GM10266 (cell line): Measurements from ENCODE around the gene CLP1.
A peak's percentile ranks its signal among the peaks of the same experiment; 100 is the strongest.

ENCODE experiments used
- DNase-seq: peaks from one replicate; pipeline ENCODE4 v3.0.0; 2012; ENCODE audit errors: extremely low spot score
- CTCF ChIP-seq: IDR thresholded peaks from 2 replicates; pipeline ENCODE4 v1.5.1; 2012; ENCODE audit warnings: mild to moderate bottlenecking, low read depth; ENCODE audit not compliant: control insufficient read depth, insufficient read depth; ENCODE audit errors: missing control alignments

The CLP1 gene

GRCh38 chr11:57640068-57640800, 17.3 kb upstream of the CLP1 start:
- no peak for DNase-seq

GRCh38 chr11:57641011-57641807, 16.4 kb upstream of the CLP1 start:
- peak; percentile 50 for TF ChIP-seq CTCF

More at GRCh38 chr11:57640068-57640800, 17.3 kb upstream of the CLP1 start:
- no peak for TF ChIP-seq CTCF

GRCh38 chr11:57643802-57644201, 13.8 kb upstream of the CLP1 start:
- no peak for TF ChIP-seq CTCF
- DNase-seq: no peak

More at GRCh38 chr11:57641011-57641807, 16.4 kb upstream of the CLP1 start:
- peak; percentile 74 for DNase-seq

GRCh38 chr11:57644748-57645688, 12.5 kb upstream of the CLP1 start:
- TF ChIP-seq CTCF: peak; percentile 72
- DNase-seq: peak; percentile 84

DNA sequence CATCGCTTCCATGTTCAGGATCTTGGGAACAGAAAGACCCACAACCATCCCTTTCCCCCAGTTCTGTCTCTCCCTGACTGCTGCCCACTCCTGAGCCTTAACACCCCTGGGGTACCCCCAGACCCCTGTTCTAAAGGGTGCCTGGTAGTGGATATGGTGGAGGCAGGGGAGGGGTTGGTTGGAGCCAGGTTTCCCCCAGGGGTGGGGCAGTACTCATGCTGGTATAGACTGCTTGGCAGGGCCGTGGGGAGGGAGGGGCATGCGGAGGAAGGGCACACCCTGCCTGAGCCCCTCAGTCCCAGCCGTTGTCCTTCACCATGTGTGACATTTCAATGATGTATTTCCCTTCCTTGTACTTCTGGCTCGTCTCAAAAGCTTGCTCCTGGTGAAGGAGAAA, 11.9 kb upstream of the CLP1 start:
- DNase-seq: no peak
- no peak for TF ChIP-seq CTCF

DNA sequence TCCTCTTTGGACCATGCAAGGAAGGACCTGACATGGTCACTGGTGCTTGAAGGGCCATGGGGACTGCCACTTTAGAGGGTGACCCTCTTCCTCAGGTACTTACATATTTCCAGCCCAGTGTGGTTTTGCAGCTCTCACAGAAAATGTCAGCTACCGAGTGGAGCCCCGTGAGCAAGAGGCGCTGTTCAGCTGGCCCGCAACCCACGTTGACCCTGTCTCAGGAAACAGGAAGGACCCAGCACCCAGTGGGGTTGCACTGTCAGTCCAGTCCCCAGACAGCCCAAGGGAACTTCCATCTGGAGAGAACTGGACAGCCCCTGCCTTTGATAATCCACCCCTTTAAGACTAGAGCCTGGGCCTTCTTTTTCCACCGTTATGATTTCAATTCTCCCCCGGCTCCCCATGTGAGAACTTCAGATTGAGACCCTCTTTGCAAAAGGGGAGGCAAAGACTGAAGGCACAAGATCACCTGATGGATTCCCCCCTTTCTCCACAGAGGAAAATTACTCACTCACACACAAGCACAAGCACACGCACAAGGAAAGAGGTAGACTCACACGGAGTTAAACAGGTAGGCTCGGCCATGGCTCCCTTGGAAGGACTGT, 11.3 kb upstream of the CLP1 start:
- DNase-seq: no peak
- no peak for TF ChIP-seq CTCF
